Measurements from ENCODE around the gene URAD.
"Not testable (repeated sequence)": the region's sequence is repeated elsewhere in the genome, so short reads cannot be mapped to it uniquely, and the experiment has no call there.

URAD gene

DNA sequence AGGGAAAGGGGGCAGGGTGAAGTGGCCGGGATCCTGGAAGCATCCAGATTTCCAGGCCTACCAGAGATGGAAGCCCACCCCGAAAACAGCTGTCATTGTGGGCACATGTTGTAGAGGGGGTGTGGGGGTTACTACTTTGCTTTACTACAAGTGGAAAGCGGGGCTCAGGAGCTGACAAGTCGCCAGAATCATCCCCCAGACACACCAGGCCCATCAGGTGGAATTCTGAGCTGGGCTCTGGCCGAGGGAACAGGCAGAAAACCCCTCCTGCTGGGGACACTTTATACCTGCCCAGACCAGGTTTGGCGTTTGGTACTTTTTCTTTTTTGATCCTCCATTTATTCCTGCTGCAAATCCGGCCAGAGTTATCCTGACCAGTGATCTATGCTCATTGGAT, 23.2 kb downstream of the URAD start:
- no peak for DNase-seq (ENCODE audit: low read depth in 1 of 2, low spot score in 1 of 2)
- Histone ChIP-seq H3K4me3 (replicated peaks; ENCODE audit: insufficient read depth, low read length) (no peak overlapping the region), H3K27ac (replicated peaks) (no peak overlapping the region), H3K27me3 (ENCODE audit: insufficient read depth, poor library complexity, severe bottlenecking) (peaks cover 89% of the 10 kb centered on the region)
- no peak for TF ChIP-seq SPI1 (IDR thresholded peaks at IDR 0.05; ENCODE audit: borderline replicate concordance, low read depth)
- no peak for TF ChIP-seq CTCF (IDR thresholded peaks at IDR 0.05; ENCODE audit: insufficient read depth, low read length)
- TF ChIP-seq REST (IDR thresholded peaks at IDR 0.05; ENCODE audit: insufficient replicate concordance, low read depth) = no peak
- no peak for TF ChIP-seq POLR2AphosphoS5 (IDR thresholded peaks at IDR 0.05; ENCODE audit: low read depth)
- TF ChIP-seq GABPA (IDR thresholded peaks at IDR 0.05; ENCODE audit: low read depth) = no peak

DNA sequence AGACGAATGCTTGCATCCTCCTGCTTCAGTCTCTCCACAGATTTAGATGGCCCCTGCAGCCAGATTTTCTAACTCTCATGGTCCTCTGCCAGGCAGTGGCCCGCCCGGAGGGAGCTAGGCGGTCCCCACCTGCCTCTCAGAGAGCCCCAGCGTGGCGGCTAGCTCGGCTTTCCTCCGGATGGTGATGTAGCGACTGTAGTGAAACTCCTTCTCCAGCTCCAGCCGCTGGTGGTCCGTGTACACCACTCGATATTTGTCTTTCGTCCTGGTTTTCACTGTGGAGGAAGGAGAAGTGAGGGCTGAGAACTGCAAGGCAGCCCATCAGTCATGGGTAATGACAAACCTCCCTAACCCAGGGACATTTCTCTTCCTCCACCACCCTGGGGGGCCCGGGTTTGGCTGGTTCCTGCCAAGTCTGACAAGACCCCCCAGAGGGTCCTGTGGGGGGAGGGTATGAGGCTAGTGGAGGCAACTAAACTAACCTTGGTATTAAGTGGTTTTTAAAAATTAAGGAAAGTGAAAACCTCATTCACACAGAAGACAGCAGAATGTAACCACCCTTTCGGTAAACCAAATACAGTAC, 23.7 kb downstream of the URAD start:
- Histone ChIP-seq H3K27me3 (ENCODE audit: insufficient read depth, poor library complexity, severe bottlenecking) (peaks cover 86% of the 10 kb centered on the region), H3K4me3 (replicated peaks; ENCODE audit: insufficient read depth, low read length) (no peak overlapping the region), H3K27ac (replicated peaks) (no peak overlapping the region)
- DNase-seq (ENCODE audit: low read depth in 1 of 2, low spot score in 1 of 2) = no peak
- no peak for TF ChIP-seq SPI1 (IDR thresholded peaks at IDR 0.05; ENCODE audit: borderline replicate concordance, low read depth)
- TF ChIP-seq GABPA (IDR thresholded peaks at IDR 0.05; ENCODE audit: low read depth) = no peak
- TF ChIP-seq POLR2AphosphoS5 (IDR thresholded peaks at IDR 0.05; ENCODE audit: low read depth) = no peak
- no peak for TF ChIP-seq CTCF (IDR thresholded peaks at IDR 0.05; ENCODE audit: insufficient read depth, low read length)
- no peak for TF ChIP-seq REST (IDR thresholded peaks at IDR 0.05; ENCODE audit: insufficient replicate concordance, low read depth)

- DNase-seq (ENCODE audit: low read depth in 1 of 2, low spot score in 1 of 2); H3K4me3 ChIP-seq (replicated peaks; ENCODE audit: insufficient read depth, low read length); H3K27ac ChIP-seq (replicated peaks): not testable (repeated sequence)
- peaks cover 82% of the 10 kb centered on the region for H3K27me3 ChIP-seq (ENCODE audit: insufficient read depth, poor library complexity, severe bottlenecking)
Observed at GRCh38 chr13:27964206-27964605, 24.3 kb downstream of the URAD start.

DNA sequence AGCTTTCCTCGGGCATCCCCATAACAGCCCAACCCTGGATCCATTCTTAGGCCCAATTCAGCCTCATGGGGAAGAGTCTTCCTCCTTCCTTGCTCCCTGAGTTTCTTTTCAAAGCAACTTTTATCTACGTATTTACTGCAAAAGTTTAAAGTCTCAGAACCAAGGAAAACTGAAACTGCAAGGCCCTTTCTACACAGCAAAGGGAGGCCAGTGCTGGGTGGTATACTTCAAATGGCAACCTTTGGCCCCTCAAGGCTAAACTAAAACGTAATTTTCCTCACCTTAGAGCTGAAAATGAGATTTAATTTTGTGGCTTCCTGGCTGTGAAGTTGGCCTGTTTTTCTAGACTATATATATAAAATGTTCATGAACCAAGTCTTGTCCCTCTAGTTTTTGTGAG, 25.0 kb downstream of the URAD start:
- TF ChIP-seq REST (IDR thresholded peaks at IDR 0.05; ENCODE audit: insufficient replicate concordance, low read depth) = no peak
- TF ChIP-seq POLR2AphosphoS5 (IDR thresholded peaks at IDR 0.05; ENCODE audit: low read depth) = no peak
- no peak for TF ChIP-seq SPI1 (IDR thresholded peaks at IDR 0.05; ENCODE audit: borderline replicate concordance, low read depth)
- TF ChIP-seq CTCF (IDR thresholded peaks at IDR 0.05; ENCODE audit: insufficient read depth, low read length) = no peak
- no peak for TF ChIP-seq GABPA (IDR thresholded peaks at IDR 0.05; ENCODE audit: low read depth)
- Histone ChIP-seq H3K4me3 (replicated peaks; ENCODE audit: insufficient read depth, low read length) (no peak overlapping the region), H3K27me3 (ENCODE audit: insufficient read depth, poor library complexity, severe bottlenecking) (peaks cover 75% of the 10 kb centered on the region), H3K27ac (replicated peaks) (no peak overlapping the region)
- DNase-seq (ENCODE audit: low read depth in 1 of 2, low spot score in 1 of 2) = no peak
